ENCODE data around the gene CDK5RAP3. TPM values are rescaled to one million over a fixed set of nuclear protein-coding genes. Genes with fewer than 3 reads are reported as not detected.

The CDK5RAP3 gene
- total and polyA plus RNA-seq, 7 experiments from 2014 or later, result 72.4 to 349 (median 259) TPM

DNA sequence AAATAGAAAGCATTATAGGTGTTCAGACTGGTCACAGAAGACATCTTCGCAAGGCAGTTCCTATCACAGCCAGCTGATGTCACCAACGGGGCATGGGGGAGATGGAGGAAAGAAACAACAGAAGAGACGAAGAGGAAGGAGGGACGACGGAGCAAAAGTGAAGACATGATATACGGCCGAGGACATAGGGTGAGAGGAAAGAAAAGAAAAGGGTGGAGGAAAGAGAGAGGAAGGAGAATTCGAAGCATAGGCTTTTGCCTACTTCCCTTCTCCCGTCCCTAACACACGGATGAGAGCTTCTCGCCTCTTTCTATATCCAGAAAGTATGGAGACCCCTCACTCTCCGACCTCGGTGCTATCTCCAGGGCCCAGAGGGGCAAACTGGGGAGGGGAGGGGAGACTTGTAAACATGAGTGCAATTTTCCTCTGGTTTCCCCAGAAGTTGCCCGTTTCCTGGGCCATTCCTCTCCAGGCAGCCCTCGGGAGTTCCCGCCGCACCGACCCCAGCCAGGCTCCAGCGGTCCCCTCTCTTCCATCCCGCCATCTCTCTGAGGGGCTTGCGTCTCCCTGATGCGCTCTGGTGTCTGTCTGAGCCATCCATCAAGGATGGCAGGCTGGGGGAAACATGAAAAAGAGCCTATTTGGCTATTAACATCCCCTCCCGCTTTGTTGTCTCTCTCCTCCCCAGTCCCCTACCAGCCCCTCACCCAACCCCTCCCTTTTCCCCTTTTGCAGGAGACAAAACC lies 40.7 kb downstream of the CDK5RAP3 start:
- peaks cover 9% of the 10 kb centered on the region in 2 donors for H3K4me1 ChIP-seq (ENCODE audit: control insufficient read depth in 2 of 2, insufficient read depth in 2 of 2, low read length in 2 of 2)
- CTCF ChIA-PET, result interaction anchor here (0.7 to 1.0 kb wide), 3 partner anchors 25 to 182 kb away, joined by 3 to 5 read pairs (median 4); no protein-coding TSS in a partner anchor
- no peak overlapping the region for H3K27ac ChIP-seq (ENCODE audit: low read depth, low read length)
- H3K27me3 ChIP-seq (ENCODE audit: control insufficient read depth in 2 of 2, insufficient read depth in 2 of 2, low read length in 2 of 2), result peaks cover 7 to 10% of the 10 kb centered on the region in 2 donors
- H3K27ac Mint-ChIP-seq, result peak overlapping the region in 1 of 9 donors; percentile 48
- H3K9me3 Mint-ChIP-seq, result peaks cover 0 to 2% (median 0%) of the 10 kb centered on the region in 11 donors
- DNase-seq (peak in 7 of 9 donors; percentile 20 to 34 (median 32)), ATAC-seq (peak; percentile 74)
- H3K4me3 ChIP-seq (ENCODE audit: low read length), result peak overlapping the region; percentile 47
- H3K4me3 Mint-ChIP-seq, result peak overlapping the region; percentile 70 to 90 (median 78)
- peaks cover 44 to 66% (median 55%) of the 10 kb centered on the region in 5 donors for H3K27me3 Mint-ChIP-seq
- H3K9me3 ChIP-seq (ENCODE audit: control insufficient read depth in 2 of 3, low read length in 3 of 3), result no peaks in the 10 kb centered on the region
- H3K4me1 Mint-ChIP-seq, result peaks cover 9 to 25% (median 13%) of the 10 kb centered on the region in 7 donors
- POLR2A ChIA-PET, result no interaction called here
- H3K36me3 Mint-ChIP-seq, result no peaks in the 10 kb centered on the region
- intact Hi-C loops (cut with micrococcal nuclease), result loop anchor here (1.0 to 5.0 kb wide), 5 partner anchors 14 to 115 kb away; partner anchors contain the start of genes CDK5RAP3 (in 1 of the 2) and SP2 (in 1 of the 2)
- H3K36me3 ChIP-seq (ENCODE audit: control insufficient read depth in 2 of 3, insufficient read depth in 3 of 3, low read length in 3 of 3), result no peaks in the 10 kb centered on the region

GRCh38 chr17:48012151-48012520 lies 41.2 kb downstream of the CDK5RAP3 start:
- ChIA-PET POLR2A (interaction anchor here (0.6 kb wide), 1 partner anchor 1684 kb away, joined by 3 read pairs; no protein-coding TSS in a partner anchor), CTCF (interaction anchor here (0.6 to 1.0 kb wide), 2 partner anchors 15 to 34 kb away, joined by 3 read pairs; no protein-coding TSS in a partner anchor)
- Mint-ChIP-seq H3K9me3 (peaks cover 0 to 2% (median 0%) of the 10 kb centered on the region in 11 donors), H3K36me3 (no peaks in the 10 kb centered on the region), H3K27ac (peak overlapping the region in 1 of 9 donors; percentile 48), H3K4me3 (peak overlapping the region; percentile 65 to 90 (median 78)), H3K27me3 (peaks cover 41 to 62% (median 52%) of the 10 kb centered on the region in 5 donors), H3K4me1 (peaks cover 9 to 29% (median 13%) of the 10 kb centered on the region in 7 donors)
- Histone ChIP-seq H3K4me3 (ENCODE audit: low read length) (peak overlapping the region; percentile 47), H3K36me3 (ENCODE audit: control insufficient read depth in 2 of 3, insufficient read depth in 3 of 3, low read length in 3 of 3) (no peaks in the 10 kb centered on the region), H3K27ac (ENCODE audit: low read depth, low read length) (no peak overlapping the region), H3K4me1 (ENCODE audit: control insufficient read depth in 2 of 2, insufficient read depth in 2 of 2, low read length in 2 of 2) (peaks cover 9% of the 10 kb centered on the region in 2 donors), H3K27me3 (ENCODE audit: control insufficient read depth in 2 of 2, insufficient read depth in 2 of 2, low read length in 2 of 2) (peaks cover 7 to 10% of the 10 kb centered on the region in 2 donors), H3K9me3 (ENCODE audit: control insufficient read depth in 2 of 3, low read length in 3 of 3) (no peaks in the 10 kb centered on the region)
- intact Hi-C loops (cut with micrococcal nuclease), result loop anchor here (1.0 to 5.0 kb wide), 4 partner anchors 13 to 116 kb away; partner anchors contain the start of genes CDK5RAP3 (in 1 of the 2) and SP2 (in 1 of the 2)
- DNase-seq (peak; percentile 33 to 75 (median 62)), ATAC-seq (peak; percentile 88)

- H3K4me3 Mint-ChIP-seq, result peak overlapping the region; percentile 44 to 90 (median 68)
- H3K27me3 ChIP-seq (ENCODE audit: control insufficient read depth in 2 of 2, insufficient read depth in 2 of 2, low read length in 2 of 2), result peaks cover 7 to 10% of the 10 kb centered on the region in 2 donors
- H3K4me1 ChIP-seq (ENCODE audit: control insufficient read depth in 2 of 2, insufficient read depth in 2 of 2, low read length in 2 of 2), result peaks cover 9% of the 10 kb centered on the region in 2 donors
- ChIA-PET CTCF (interaction anchor here (0.6 to 1.0 kb wide), 2 partner anchors 14 to 35 kb away, joined by 3 read pairs; no protein-coding TSS in a partner anchor), POLR2A (interaction anchor here (0.6 kb wide), 1 partner anchor 1683 kb away, joined by 3 read pairs; no protein-coding TSS in a partner anchor)
- H3K27ac ChIP-seq (ENCODE audit: low read depth, low read length), result no peak overlapping the region
- peak overlapping the region in 2 of 9 donors; percentile 29 to 72 for H3K27ac Mint-ChIP-seq
- DNase-seq (no peak), ATAC-seq (peak; percentile 8)
- no peaks in the 10 kb centered on the region for H3K36me3 Mint-ChIP-seq
- peaks cover 36 to 57% (median 48%) of the 10 kb centered on the region in 5 donors for H3K27me3 Mint-ChIP-seq
- H3K36me3 ChIP-seq (ENCODE audit: control insufficient read depth in 2 of 3, insufficient read depth in 3 of 3, low read length in 3 of 3), result no peaks in the 10 kb centered on the region
- peaks cover 10 to 34% (median 16%) of the 10 kb centered on the region in 7 donors for H3K4me1 Mint-ChIP-seq
- H3K4me3 ChIP-seq (ENCODE audit: low read length), result no peak overlapping the region
- intact Hi-C loops (cut with micrococcal nuclease), result loop anchor here (1.0 to 5.0 kb wide), 4 partner anchors 13 to 116 kb away; partner anchors contain the start of genes CDK5RAP3 (in 1 of the 2) and SP2 (in 1 of the 2)
- no peaks in the 10 kb centered on the region for H3K9me3 ChIP-seq (ENCODE audit: control insufficient read depth in 2 of 3, low read length in 3 of 3)
- peaks cover 0 to 2% (median 0%) of the 10 kb centered on the region in 11 donors for H3K9me3 Mint-ChIP-seq
These were observed 41.7 kb downstream of the CDK5RAP3 start for GRCh38 chr17:48012654-48013053.

DNA sequence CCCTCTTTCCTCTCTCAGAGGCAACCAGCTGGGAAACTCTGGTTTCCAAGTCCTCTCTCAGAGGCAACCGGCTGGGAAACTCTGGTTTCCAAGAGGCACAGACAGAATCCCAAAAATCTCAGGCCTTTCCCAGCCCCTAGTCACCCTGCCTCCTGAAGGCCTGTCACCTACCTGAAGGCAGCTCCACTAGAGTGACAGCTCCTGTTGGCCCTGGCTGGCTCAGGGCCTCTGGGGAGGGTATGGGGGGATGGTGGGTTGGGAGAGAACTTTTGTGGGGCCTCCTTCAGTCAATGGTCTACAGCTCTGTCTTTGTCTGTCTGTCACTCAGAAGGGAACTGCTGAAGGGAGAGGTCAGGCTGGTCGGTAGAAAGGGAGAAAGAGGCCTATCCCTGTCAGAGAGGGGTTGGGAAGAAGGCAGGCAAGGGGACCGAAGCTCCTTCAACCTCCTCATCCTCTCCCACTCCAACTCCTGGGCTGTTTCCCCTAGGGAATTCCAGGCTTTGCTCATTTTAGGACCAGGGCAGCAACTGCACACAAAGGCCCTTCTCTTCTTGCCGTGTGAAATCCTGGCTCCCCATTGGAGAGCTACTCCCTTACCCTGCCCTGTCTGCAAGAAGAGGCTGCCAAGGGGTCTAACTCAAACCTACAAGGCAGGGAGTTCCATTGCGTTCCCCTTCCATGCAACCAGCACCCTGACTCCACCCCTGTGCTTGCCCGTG lies 43.1 kb downstream of the CDK5RAP3 start:
- no peak overlapping the region for H3K27ac ChIP-seq (ENCODE audit: low read depth, low read length)
- H3K36me3 Mint-ChIP-seq, result no peaks in the 10 kb centered on the region
- H3K4me1 ChIP-seq (ENCODE audit: control insufficient read depth in 2 of 2, insufficient read depth in 2 of 2, low read length in 2 of 2), result peaks cover 9% of the 10 kb centered on the region in 2 donors
- intact Hi-C loops (cut with micrococcal nuclease), result loop anchor here in 1 of 2 donors (5.0 kb wide), 1 partner anchor 42 kb away; the partner anchor contains the start of gene CDK5RAP3
- peaks cover 10 to 42% (median 17%) of the 10 kb centered on the region in 7 donors for H3K4me1 Mint-ChIP-seq
- H3K27ac Mint-ChIP-seq, result peak overlapping the region in 1 of 9 donors; percentile 70
- H3K4me3 ChIP-seq (ENCODE audit: low read length), result no peak overlapping the region
- DNase-seq (no peak), ATAC-seq (no peak)
- peaks cover 31 to 52% (median 42%) of the 10 kb centered on the region in 5 donors for H3K27me3 Mint-ChIP-seq
- H3K9me3 Mint-ChIP-seq, result peaks cover 0 to 2% (median 0%) of the 10 kb centered on the region in 11 donors
- no peaks in the 10 kb centered on the region for H3K36me3 ChIP-seq (ENCODE audit: control insufficient read depth in 2 of 3, insufficient read depth in 3 of 3, low read length in 3 of 3)
- H3K4me3 Mint-ChIP-seq, result peak overlapping the region in 1 of 10 donors; percentile 90
- POLR2A ChIA-PET, result interaction anchor here (0.6 to 1.0 kb wide), 3 partner anchors 17 to 1418 kb away, joined by 3 to 4 read pairs (median 3); no protein-coding TSS in a partner anchor
- peaks cover 7 to 10% of the 10 kb centered on the region in 2 donors for H3K27me3 ChIP-seq (ENCODE audit: control insufficient read depth in 2 of 2, insufficient read depth in 2 of 2, low read length in 2 of 2)
- CTCF ChIA-PET, result interaction anchor here (0.8 to 1.4 kb wide), 2 partner anchors 43 to 119 kb away, joined by 3 to 6 read pairs; partner anchors contain the start of gene CDK5RAP3
- H3K9me3 ChIP-seq (ENCODE audit: control insufficient read depth in 2 of 3, low read length in 3 of 3), result no peaks in the 10 kb centered on the region

DNA sequence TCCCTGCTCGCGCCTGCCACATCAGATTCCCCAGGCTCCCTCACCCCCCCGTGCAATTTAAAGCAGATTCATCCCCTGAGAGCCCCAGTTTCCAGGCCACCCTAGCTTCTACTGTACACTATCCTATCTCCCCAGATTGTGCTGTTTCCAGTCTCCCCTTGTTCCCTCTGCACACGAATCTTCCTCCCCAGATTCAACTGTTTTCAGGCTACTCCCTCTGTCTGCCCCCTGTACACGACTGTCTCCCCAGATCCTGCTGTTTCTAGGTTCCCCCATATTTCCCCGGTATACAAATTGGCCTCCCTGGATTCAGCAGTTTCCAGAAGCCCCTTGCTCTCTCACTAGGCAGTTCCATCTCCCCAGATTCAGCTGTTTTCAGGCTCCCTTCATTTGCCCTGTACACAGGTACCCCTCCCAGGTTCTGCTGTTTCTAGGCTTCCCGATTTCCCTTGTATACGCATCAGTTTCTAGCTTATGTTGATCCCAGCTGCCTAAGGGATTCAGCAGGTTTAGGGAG lies 43.7 kb downstream of the CDK5RAP3 start:
- H3K27ac ChIP-seq (ENCODE audit: low read depth, low read length), result no peak overlapping the region
- POLR2A ChIA-PET, result no interaction called here
- CTCF ChIA-PET, result interaction anchor here (0.6 to 1.4 kb wide), 2 partner anchors 44 to 367 kb away, joined by 3 to 6 read pairs; partner anchors contain the start of gene CDK5RAP3
- intact Hi-C loops (cut with micrococcal nuclease), result loop anchor here in 1 of 2 donors (5.0 kb wide), 1 partner anchor 42 kb away; the partner anchor contains the start of gene CDK5RAP3
- Mint-ChIP-seq H3K36me3 (no peaks in the 10 kb centered on the region), H3K27ac (no peak overlapping the region), H3K9me3 (peaks cover 0 to 2% (median 0%) of the 10 kb centered on the region in 11 donors), H3K4me3 (no peak overlapping the region), H3K4me1 (peaks cover 10 to 42% (median 17%) of the 10 kb centered on the region in 7 donors), H3K27me3 (peaks cover 28 to 50% (median 39%) of the 10 kb centered on the region in 5 donors)
- DNase-seq (no peak), ATAC-seq (no peak)
- H3K4me1 ChIP-seq (ENCODE audit: control insufficient read depth in 2 of 2, insufficient read depth in 2 of 2, low read length in 2 of 2), result peaks cover 9% of the 10 kb centered on the region in 2 donors
- H3K36me3 ChIP-seq (ENCODE audit: control insufficient read depth in 2 of 3, insufficient read depth in 3 of 3, low read length in 3 of 3), result no peaks in the 10 kb centered on the region
- H3K4me3 ChIP-seq (ENCODE audit: low read length), result no peak overlapping the region
- peaks cover 7 to 10% of the 10 kb centered on the region in 2 donors for H3K27me3 ChIP-seq (ENCODE audit: control insufficient read depth in 2 of 2, insufficient read depth in 2 of 2, low read length in 2 of 2)
- H3K9me3 ChIP-seq (ENCODE audit: control insufficient read depth in 2 of 3, low read length in 3 of 3), result no peaks in the 10 kb centered on the region
